ENCODE results near the gene PAPLN. TPM values are rescaled to one million over a fixed set of nuclear protein-coding genes. Genes with fewer than 3 reads are reported as not detected.

The PAPLN gene
- polyA plus RNA-seq, 1 donor (not counting 4 experiments of a cell fraction or from before 2014, with no cell fraction given) = 8.2 TPM

- dilution Hi-C loops (cut with MboI; ENCODE audit: extremely low pct_ligation_motif_present, low sequenced_read_pairs) = no loop called here
- Histone ChIP-seq H3K9me3 (ENCODE audit: control insufficient read depth, low read depth, low read length) (no peaks in the 10 kb centered on the region), H3K79me2 (ENCODE audit: control insufficient read depth, insufficient read depth, low read length) (no peaks in the 10 kb centered on the region), H3K4me1 (ENCODE audit: control insufficient read depth, extremely low read depth, insufficient read depth, low read length) (peaks cover 27% of the 10 kb centered on the region), H3K9ac (ENCODE audit: control insufficient read depth, extremely low read depth, insufficient read depth, low read length) (no peak overlapping the region), H3K9me1 (ENCODE audit: control insufficient read depth, extremely low read depth, insufficient read depth, low read length) (peaks cover under 1% of the 10 kb centered on the region), H3K27ac (ENCODE audit: control insufficient read depth, insufficient read depth, low read length) (no peak overlapping the region), H3K36me3 (ENCODE audit: control insufficient read depth in 2 of 2, extremely low read depth in 1 of 2, insufficient read depth in 2 of 2, low read length in 2 of 2) (no peaks in the 10 kb centered on the region), H3K4me2 (ENCODE audit: control insufficient read depth, extremely low read depth, insufficient read depth, low read depth, low read length) (no peak overlapping the region), H2AFZ (ENCODE audit: control insufficient read depth, low read length) (no peak overlapping the region), H3K4me3 (ENCODE audit: control insufficient read depth in 2 of 3, extremely low read depth in 1 of 3, insufficient read depth in 2 of 3, low read depth in 1 of 3, low read length in 3 of 3) (no peak overlapping the region), H3K27me3 (ENCODE audit: control insufficient read depth, extremely low read depth, insufficient read depth, low read length) (peaks cover 87% of the 10 kb centered on the region), H4K20me1 (ENCODE audit: control insufficient read depth, extremely low read depth, insufficient read depth, low read length) (peaks cover 3% of the 10 kb centered on the region)
- no peak for TF ChIP-seq EZH2 (IDR thresholded peaks at IDR 0.05; ENCODE audit: low read length)
- TF ChIP-seq CTCF (optimal IDR thresholded peaks at IDR 0.05 in 1 of 3, IDR thresholded peaks at IDR 0.05 in 1 of 3, conservative IDR thresholded peaks at IDR 0.05 in 1 of 3; ENCODE audit: extremely low read depth in 1 of 3, insufficient read depth in 2 of 3, low read length in 3 of 3) = no peak
- DNase-seq (ENCODE audit: low read depth, low spot score) = no peak
- FAIRE-seq = no peak
Measured at GRCh38 chr14:73236157-73236556, 1.1 kb upstream of the PAPLN start.

- no peak overlapping the region for H3K27ac ChIP-seq (ENCODE audit: control insufficient read depth, insufficient read depth, low read length)
- H3K36me3 ChIP-seq (ENCODE audit: control insufficient read depth in 2 of 2, extremely low read depth in 1 of 2, insufficient read depth in 2 of 2, low read length in 2 of 2) = no peaks in the 10 kb centered on the region
- H3K27me3 ChIP-seq (ENCODE audit: control insufficient read depth, extremely low read depth, insufficient read depth, low read length) = peaks cover 83% of the 10 kb centered on the region
- H3K4me1 ChIP-seq (ENCODE audit: control insufficient read depth, extremely low read depth, insufficient read depth, low read length) = peaks cover 34% of the 10 kb centered on the region
- no peak for TF ChIP-seq CTCF (optimal IDR thresholded peaks at IDR 0.05 in 1 of 3, IDR thresholded peaks at IDR 0.05 in 1 of 3, conservative IDR thresholded peaks at IDR 0.05 in 1 of 3; ENCODE audit: extremely low read depth in 1 of 3, insufficient read depth in 2 of 3, low read length in 3 of 3)
- no peak overlapping the region for H2AFZ ChIP-seq (ENCODE audit: control insufficient read depth, low read length)
- H3K9ac ChIP-seq (ENCODE audit: control insufficient read depth, extremely low read depth, insufficient read depth, low read length) = no peak overlapping the region
- no peak overlapping the region for H3K4me3 ChIP-seq (ENCODE audit: control insufficient read depth in 2 of 3, extremely low read depth in 1 of 3, insufficient read depth in 2 of 3, low read depth in 1 of 3, low read length in 3 of 3)
- H4K20me1 ChIP-seq (ENCODE audit: control insufficient read depth, extremely low read depth, insufficient read depth, low read length) = peaks cover 3% of the 10 kb centered on the region
- no peaks in the 10 kb centered on the region for H3K9me3 ChIP-seq (ENCODE audit: control insufficient read depth, low read depth, low read length)
- DNase-seq (ENCODE audit: low read depth, low spot score) (no peak), FAIRE-seq (no peak)
- dilution Hi-C loops (cut with MboI; ENCODE audit: extremely low pct_ligation_motif_present, low sequenced_read_pairs) = no loop called here
- peaks cover 3% of the 10 kb centered on the region for H3K9me1 ChIP-seq (ENCODE audit: control insufficient read depth, extremely low read depth, insufficient read depth, low read length)
- H3K4me2 ChIP-seq (ENCODE audit: control insufficient read depth, extremely low read depth, insufficient read depth, low read depth, low read length) = no peak overlapping the region
- H3K79me2 ChIP-seq (ENCODE audit: control insufficient read depth, insufficient read depth, low read length) = no peaks in the 10 kb centered on the region
Measured at GRCh38 chr14:73236752-73237218, 521 bp upstream of the PAPLN start.
